Renal pelvis (tissue), 3 donors: ENCODE measurements around the gene DHX34. TPM values are rescaled to one million over a fixed set of nuclear protein-coding genes. Genes with fewer than 3 reads are reported as not detected.

Source experiments
- polyA plus RNA-seq, 3 donors: library from polyadenylated mRNA; unstranded; fragments of 120-200 nt; gene quantifications; one replicate each; pipeline ENCODE4 v1.2.1, GENCODE V29; 2013; ENCODE audit not compliant: insufficient read length in 3 of 3

DHX34 gene
- polyA plus RNA-seq, 3 donors: 18.3 to 20.4 (median 18.4) TPM

Other genes with a start within 250 kb of the DHX34 start
- gene ZC3H4, start 235.5 kb upstream of the DHX34 start, polyA plus RNA-seq: 10 to 100 TPM; 36.5 to 39.4 (median 39.1) TPM
- 100 to 1,000 TPM; 111 to 136 (median 112) TPM for gene SAE1, start 218.5 kb upstream of the DHX34 start, polyA plus RNA-seq
- gene BBC3, start 118.1 kb upstream of the DHX34 start, polyA plus RNA-seq: 1 to 10 TPM; 1.9 to 2.5 (median 2.4) TPM
- 10 to 100 TPM; 25.8 to 30.2 (median 26.0) TPM for gene CCDC9, start 92.8 kb upstream of the DHX34 start, polyA plus RNA-seq
- gene INAFM1, start 74.4 kb upstream of the DHX34 start, polyA plus RNA-seq: 10 to 100 TPM in 2 of 3 donors, 1 to 10 TPM in 1; 8.4 to 12.4 (median 11.1) TPM
- gene C5AR1, start 39.5 kb upstream of the DHX34 start, polyA plus RNA-seq: 1 to 10 TPM; 2.9 to 7.4 (median 7.1) TPM
- under 1 TPM; 0.28 to 0.47 (median 0.35) TPM for gene C5AR2, start 17.1 kb upstream of the DHX34 start, polyA plus RNA-seq
- 10 to 100 TPM; 16.6 to 24.1 (median 17.7) TPM for gene MEIS3, start 70.2 kb downstream of the DHX34 start, polyA plus RNA-seq
- gene SLC8A2, start 122.6 kb downstream of the DHX34 start, polyA plus RNA-seq: under 1 TPM in 2 of 3 donors, not detected in 1; 0.21 to 0.28 TPM
- 10 to 100 TPM; 13.8 to 15.9 (median 14.6) TPM for gene KPTN, start 134.9 kb downstream of the DHX34 start, polyA plus RNA-seq
- gene NAPA, start 165.7 kb downstream of the DHX34 start, polyA plus RNA-seq: 100 to 1,000 TPM; 152 to 174 (median 169) TPM
- gene ZNF541, start 223.8 kb downstream of the DHX34 start, polyA plus RNA-seq: under 1 TPM; 0.20 to 0.40 (median 0.40) TPM